ENCODE results near the gene STRN. TPM values are rescaled to one million over a fixed set of nuclear protein-coding genes. Genes with fewer than 3 reads are reported as not detected.

Gene STRN
- total RNA-seq, 4 donors from 2014 or later, result 24.8 to 38.4 (median 31.6) TPM

DNA sequence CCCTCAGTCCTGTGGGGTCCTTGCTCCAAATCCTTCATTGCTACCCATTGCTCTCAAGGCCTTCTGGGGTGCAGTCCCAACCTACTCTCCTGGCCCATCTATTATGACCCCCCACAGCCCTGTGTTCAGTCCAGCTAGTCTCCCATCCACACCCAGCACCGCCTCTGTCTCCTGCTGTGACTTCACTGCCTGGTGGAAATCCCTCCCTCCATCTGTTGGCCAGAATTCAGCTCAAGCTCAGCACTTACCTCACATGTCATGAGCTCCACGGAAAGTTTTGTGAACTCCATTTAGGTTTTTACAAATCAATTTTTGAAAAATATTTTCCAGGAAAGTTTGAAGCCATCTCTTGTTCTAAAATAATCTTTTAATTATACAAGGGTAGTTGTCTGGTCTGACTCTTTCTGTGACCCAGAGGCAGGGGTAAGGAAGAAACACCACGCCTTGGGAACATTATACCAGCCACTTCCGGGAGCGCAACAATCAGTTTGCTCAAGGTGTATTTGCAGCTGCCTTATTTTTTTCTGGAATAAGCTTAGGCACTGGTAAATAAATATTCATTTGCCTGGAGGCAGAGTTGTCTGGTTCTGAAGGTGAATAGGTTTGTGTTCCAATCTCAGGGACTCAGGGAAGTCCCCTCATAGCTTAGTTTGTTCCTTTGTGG is 159.0 kb downstream of the STRN start:
- TF ChIP-seq CTCF (IDR thresholded peaks at IDR 0.05) (no peak), POLR2A (IDR thresholded peaks at IDR 0.05) (no peak)
- WGBS, 2 donors, result 60 to 80% methylated on average over 5 of the region's 5 CpGs
- Histone ChIP-seq H3K4me3 (no peak overlapping the region), H3K27ac (no peak overlapping the region), H3K27me3 (no peaks in the 10 kb centered on the region), H3K4me1 (no peaks in the 10 kb centered on the region), H3K36me3 (peaks cover 0 to 5% (median 0%) of the 10 kb centered on the region in 3 donors), H3K9me3 (no peaks in the 10 kb centered on the region)
- DNase-seq, result no peak
- intact Hi-C loops (cut with DNase I), result no loop called here

DNA sequence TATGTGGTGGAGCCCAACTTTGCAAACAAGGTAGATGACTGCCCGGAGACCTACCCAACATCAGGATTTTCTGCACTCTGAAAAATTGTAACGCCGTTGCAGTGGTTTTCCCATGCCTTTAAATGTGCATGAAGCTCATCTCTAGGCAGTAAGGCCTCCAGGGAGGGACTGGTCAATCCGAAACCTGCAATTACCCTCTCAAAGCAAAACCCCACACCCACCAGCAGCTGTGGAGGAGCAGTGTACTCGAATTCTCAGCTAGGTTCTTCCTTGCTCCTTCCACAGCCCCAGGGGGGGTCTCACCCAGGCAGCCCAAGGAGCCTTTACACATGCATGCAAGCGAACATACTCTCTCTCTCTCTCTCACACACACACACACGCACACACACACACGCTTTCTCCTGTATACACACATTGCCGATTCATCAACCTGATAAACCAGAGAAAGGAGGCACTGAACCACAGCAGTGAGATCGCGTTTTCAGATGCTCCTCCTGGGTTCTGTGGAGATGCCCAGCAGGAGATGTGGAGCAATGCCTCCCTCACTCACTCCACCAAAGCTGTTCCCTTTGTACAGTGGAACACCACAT is 160.6 kb downstream of the STRN start:
- TF ChIP-seq POLR2A (IDR thresholded peaks at IDR 0.05), result no peak
- no peak for TF ChIP-seq CTCF (IDR thresholded peaks at IDR 0.05)
- intact Hi-C loops (cut with DNase I), result no loop called here
- Histone ChIP-seq H3K4me1 (no peaks in the 10 kb centered on the region), H3K36me3 (peaks cover 0 to 5% (median 0%) of the 10 kb centered on the region in 3 donors), H3K4me3 (no peak overlapping the region), H3K9me3 (no peaks in the 10 kb centered on the region), H3K27me3 (no peaks in the 10 kb centered on the region), H3K27ac (no peak overlapping the region)
- DNase-seq, result no peak
- WGBS, 2 donors, result 65 to 82% methylated on average over 6 to 11 of the region's 11 CpGs

DNA sequence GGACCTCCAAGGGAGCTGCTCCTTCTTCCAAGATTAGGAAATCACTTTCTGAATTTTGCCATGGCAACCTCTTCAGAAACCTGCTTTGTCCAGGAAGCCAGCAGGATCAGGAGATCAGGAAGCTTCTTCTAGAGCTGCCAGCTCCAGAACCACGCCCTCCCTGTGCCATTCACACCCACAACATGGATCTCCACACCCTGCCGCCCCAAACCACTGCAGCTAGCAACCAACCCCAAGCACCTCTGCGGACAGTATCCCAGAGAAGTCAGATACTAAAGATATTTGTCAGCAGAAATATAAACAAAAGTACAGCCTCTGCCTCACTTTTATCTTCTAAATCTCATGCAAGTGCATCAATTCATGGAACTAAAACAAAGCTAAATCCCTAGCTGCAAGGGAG is 163.4 kb downstream of the STRN start:
- DNase-seq, result no peak

DNA sequence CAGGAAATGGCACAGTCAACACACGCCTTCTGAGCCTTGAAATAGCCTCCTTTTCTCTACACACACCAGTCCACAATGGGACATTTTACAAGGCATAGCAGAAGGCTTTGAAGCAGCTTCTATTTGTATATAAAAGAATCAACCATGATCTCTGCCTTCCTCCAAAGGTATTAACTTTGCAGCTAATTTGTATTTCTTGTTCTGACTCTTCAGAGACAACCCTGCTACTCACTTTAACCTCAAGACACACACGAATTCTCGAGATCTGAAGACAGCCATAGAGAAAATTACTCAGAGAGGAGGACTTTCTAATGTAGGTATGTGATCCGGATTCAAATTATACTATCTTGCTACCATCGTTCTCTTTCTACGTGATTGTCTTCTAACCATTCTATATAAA is 165.2 kb downstream of the STRN start:
- Histone ChIP-seq H3K27ac (no peak overlapping the region), H3K9me3 (no peaks in the 10 kb centered on the region), H3K27me3 (no peaks in the 10 kb centered on the region), H3K36me3 (peaks cover 0 to 5% (median 0%) of the 10 kb centered on the region in 3 donors), H3K4me1 (no peaks in the 10 kb centered on the region), H3K4me3 (no peak overlapping the region)
- WGBS, 2 donors, result 72 to 91% methylated on average over 6 of the region's 6 CpGs
- DNase-seq, result no peak
- intact Hi-C loops (cut with DNase I), result no loop called here
- TF ChIP-seq POLR2A (IDR thresholded peaks at IDR 0.05) (no peak), CTCF (IDR thresholded peaks at IDR 0.05) (no peak)

More for the DNA sequence above, 163.4 kb downstream of the STRN start:
- intact Hi-C loops (cut with DNase I), result no loop called here
- H3K27me3 ChIP-seq, result no peaks in the 10 kb centered on the region
- H3K9me3 ChIP-seq, result no peaks in the 10 kb centered on the region
- peaks cover 0 to 5% (median 0%) of the 10 kb centered on the region in 3 donors for H3K36me3 ChIP-seq
- H3K4me3 ChIP-seq, result no peak overlapping the region
- TF ChIP-seq POLR2A (IDR thresholded peaks at IDR 0.05) (no peak), CTCF (IDR thresholded peaks at IDR 0.05) (no peak)
- no peak overlapping the region for H3K27ac ChIP-seq
- no peaks in the 10 kb centered on the region for H3K4me1 ChIP-seq
- WGBS, 2 donors, result 73 to 85% methylated on average over 3 of the region's 3 CpGs

GRCh38 chr2:36800381-36800780 is 166.0 kb downstream of the STRN start:
- Histone ChIP-seq H3K9me3 (no peaks in the 10 kb centered on the region), H3K27ac (no peak overlapping the region), H3K27me3 (no peaks in the 10 kb centered on the region), H3K4me1 (no peaks in the 10 kb centered on the region), H3K36me3 (peaks cover 0 to under 1% (median 0%) of the 10 kb centered on the region in 3 donors), H3K4me3 (no peak overlapping the region)
- no peak for DNase-seq
- intact Hi-C loops (cut with DNase I), result no loop called here
- 88 to 93% methylated on average over 11 of the region's 11 CpGs for WGBS, 2 donors
- TF ChIP-seq CTCF (IDR thresholded peaks at IDR 0.05) (no peak), POLR2A (IDR thresholded peaks at IDR 0.05) (no peak)

Data from esophagus squamous epithelium (tissue), 5 donors.